ENCODE results near the gene CRAMP1.

The CRAMP1 gene

DNA sequence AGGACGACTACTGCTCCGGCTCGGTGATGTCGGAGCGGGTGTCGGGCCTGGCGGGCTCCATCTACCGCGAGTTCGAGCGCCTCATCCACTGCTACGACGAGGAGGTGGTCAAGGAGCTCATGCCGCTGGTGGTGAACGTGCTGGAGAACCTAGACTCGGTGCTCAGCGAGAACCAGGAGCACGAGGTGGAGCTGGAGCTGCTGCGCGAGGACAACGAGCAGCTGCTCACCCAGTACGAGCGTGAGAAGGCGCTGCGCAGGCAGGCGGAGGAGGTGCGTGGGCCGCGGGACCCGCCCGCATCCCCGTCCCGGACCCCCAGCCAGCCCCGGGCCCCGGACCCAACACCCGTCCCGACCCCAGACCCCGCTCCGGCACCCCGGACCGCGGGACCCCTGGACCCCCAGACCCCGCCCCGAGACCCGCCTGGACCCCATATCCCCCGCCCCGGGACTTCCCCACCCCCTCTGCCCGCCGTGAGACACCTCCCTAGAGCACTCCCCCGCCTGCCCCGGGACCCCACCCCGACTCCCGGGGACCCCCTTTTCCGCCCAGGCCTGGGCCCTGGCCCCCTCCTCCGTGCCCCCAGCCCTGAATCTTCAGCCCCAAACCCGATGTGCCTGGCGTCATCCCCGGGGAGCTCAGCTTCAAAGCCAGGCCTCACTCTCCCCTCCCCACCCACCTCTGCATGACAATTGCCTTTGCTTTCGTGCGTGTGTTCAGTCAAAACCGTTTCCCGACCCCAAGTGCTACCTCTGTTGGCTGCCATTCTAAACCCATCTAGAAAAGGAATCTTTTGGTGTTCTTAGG lies 94.4 kb downstream of the CRAMP1 start (continued):
- TF ChIP-seq, protein P1, sequence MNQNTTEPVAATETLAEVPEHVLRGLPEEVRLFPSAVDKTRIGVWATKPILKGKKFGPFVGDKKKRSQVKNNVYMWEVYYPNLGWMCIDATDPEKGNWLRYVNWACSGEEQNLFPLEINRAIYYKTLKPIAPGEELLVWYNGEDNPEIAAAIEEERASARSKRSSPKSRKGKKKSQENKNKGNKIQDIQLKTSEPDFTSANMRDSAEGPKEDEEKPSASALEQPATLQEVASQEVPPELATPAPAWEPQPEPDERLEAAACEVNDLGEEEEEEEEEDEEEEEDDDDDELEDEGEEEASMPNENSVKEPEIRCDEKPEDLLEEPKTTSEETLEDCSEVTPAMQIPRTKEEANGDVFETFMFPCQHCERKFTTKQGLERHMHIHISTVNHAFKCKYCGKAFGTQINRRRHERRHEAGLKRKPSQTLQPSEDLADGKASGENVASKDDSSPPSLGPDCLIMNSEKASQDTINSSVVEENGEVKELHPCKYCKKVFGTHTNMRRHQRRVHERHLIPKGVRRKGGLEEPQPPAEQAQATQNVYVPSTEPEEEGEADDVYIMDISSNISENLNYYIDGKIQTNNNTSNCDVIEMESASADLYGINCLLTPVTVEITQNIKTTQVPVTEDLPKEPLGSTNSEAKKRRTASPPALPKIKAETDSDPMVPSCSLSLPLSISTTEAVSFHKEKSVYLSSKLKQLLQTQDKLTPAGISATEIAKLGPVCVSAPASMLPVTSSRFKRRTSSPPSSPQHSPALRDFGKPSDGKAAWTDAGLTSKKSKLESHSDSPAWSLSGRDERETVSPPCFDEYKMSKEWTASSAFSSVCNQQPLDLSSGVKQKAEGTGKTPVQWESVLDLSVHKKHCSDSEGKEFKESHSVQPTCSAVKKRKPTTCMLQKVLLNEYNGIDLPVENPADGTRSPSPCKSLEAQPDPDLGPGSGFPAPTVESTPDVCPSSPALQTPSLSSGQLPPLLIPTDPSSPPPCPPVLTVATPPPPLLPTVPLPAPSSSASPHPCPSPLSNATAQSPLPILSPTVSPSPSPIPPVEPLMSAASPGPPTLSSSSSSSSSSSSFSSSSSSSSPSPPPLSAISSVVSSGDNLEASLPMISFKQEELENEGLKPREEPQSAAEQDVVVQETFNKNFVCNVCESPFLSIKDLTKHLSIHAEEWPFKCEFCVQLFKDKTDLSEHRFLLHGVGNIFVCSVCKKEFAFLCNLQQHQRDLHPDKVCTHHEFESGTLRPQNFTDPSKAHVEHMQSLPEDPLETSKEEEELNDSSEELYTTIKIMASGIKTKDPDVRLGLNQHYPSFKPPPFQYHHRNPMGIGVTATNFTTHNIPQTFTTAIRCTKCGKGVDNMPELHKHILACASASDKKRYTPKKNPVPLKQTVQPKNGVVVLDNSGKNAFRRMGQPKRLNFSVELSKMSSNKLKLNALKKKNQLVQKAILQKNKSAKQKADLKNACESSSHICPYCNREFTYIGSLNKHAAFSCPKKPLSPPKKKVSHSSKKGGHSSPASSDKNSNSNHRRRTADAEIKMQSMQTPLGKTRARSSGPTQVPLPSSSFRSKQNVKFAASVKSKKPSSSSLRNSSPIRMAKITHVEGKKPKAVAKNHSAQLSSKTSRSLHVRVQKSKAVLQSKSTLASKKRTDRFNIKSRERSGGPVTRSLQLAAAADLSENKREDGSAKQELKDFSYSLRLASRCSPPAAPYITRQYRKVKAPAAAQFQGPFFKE (tag by site-specific recombination; IDR thresholded peaks at IDR 0.05; ENCODE audit: borderline replicate concordance), result 0 out of 2 replicates have a peak, but pooled peaks have one; percentile 43
- TF ChIP-seq ZNF510 (tag by site-specific recombination; IDR thresholded peaks at IDR 0.05; ENCODE audit: insufficient replicate concordance), result no peak
- TF ChIP-seq, protein P2, sequence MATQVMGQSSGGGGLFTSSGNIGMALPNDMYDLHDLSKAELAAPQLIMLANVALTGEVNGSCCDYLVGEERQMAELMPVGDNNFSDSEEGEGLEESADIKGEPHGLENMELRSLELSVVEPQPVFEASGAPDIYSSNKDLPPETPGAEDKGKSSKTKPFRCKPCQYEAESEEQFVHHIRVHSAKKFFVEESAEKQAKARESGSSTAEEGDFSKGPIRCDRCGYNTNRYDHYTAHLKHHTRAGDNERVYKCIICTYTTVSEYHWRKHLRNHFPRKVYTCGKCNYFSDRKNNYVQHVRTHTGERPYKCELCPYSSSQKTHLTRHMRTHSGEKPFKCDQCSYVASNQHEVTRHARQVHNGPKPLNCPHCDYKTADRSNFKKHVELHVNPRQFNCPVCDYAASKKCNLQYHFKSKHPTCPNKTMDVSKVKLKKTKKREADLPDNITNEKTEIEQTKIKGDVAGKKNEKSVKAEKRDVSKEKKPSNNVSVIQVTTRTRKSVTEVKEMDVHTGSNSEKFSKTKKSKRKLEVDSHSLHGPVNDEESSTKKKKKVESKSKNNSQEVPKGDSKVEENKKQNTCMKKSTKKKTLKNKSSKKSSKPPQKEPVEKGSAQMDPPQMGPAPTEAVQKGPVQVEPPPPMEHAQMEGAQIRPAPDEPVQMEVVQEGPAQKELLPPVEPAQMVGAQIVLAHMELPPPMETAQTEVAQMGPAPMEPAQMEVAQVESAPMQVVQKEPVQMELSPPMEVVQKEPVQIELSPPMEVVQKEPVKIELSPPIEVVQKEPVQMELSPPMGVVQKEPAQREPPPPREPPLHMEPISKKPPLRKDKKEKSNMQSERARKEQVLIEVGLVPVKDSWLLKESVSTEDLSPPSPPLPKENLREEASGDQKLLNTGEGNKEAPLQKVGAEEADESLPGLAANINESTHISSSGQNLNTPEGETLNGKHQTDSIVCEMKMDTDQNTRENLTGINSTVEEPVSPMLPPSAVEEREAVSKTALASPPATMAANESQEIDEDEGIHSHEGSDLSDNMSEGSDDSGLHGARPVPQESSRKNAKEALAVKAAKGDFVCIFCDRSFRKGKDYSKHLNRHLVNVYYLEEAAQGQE (tag by site-specific recombination; IDR thresholded peaks at IDR 0.05), result no peak
- TF ChIP-seq, protein P3, sequence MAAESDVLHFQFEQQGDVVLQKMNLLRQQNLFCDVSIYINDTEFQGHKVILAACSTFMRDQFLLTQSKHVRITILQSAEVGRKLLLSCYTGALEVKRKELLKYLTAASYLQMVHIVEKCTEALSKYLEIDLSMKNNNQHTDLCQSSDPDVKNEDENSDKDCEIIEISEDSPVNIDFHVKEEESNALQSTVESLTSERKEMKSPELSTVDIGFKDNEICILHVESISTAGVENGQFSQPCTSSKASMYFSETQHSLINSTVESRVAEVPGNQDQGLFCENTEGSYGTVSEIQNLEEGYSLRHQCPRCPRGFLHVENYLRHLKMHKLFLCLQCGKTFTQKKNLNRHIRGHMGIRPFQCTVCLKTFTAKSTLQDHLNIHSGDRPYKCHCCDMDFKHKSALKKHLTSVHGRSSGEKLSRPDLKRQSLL (tag by site-specific recombination; IDR thresholded peaks at IDR 0.05), result peak; percentile 99
- TF ChIP-seq, protein P4, sequence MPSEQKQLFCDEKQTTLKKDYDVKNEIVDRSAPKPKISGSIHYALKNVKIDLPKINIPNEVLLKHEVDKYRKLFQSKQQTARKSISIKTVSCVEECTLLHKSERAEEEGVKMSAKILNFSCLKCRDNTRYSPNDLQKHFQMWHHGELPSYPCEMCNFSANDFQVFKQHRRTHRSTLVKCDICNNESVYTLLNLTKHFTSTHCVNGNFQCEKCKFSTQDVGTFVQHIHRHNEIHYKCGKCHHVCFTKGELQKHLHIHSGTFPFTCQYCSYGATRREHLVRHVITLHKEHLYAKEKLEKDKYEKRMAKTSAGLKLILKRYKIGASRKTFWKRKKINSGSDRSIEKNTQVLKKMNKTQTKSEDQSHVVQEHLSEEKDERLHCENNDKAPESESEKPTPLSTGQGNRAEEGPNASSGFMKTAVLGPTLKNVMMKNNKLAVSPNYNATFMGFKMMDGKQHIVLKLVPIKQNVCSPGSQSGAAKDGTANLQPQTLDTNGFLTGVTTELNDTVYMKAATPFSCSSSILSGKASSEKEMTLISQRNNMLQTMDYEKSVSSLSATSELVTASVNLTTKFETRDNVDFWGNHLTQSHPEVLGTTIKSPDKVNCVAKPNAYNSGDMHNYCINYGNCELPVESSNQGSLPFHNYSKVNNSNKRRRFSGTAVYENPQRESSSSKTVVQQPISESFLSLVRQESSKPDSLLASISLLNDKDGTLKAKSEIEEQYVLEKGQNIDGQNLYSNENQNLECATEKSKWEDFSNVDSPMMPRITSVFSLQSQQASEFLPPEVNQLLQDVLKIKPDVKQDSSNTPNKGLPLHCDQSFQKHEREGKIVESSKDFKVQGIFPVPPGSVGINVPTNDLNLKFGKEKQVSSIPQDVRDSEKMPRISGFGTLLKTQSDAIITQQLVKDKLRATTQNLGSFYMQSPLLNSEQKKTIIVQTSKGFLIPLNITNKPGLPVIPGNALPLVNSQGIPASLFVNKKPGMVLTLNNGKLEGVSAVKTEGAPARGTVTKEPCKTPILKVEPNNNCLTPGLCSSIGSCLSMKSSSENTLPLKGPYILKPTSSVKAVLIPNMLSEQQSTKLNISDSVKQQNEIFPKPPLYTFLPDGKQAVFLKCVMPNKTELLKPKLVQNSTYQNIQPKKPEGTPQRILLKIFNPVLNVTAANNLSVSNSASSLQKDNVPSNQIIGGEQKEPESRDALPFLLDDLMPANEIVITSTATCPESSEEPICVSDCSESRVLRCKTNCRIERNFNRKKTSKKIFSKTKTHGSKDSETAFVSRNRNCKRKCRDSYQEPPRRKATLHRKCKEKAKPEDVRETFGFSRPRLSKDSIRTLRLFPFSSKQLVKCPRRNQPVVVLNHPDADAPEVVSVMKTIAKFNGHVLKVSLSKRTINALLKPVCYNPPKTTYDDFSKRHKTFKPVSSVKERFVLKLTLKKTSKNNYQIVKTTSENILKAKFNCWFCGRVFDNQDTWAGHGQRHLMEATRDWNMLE (tag by site-specific recombination; conservative IDR thresholded peaks at IDR 0.05; ENCODE audit: low read depth), result no peak
- no peak for TF ChIP-seq SP3 (tag by site-specific recombination; IDR thresholded peaks at IDR 0.05)
- TF ChIP-seq ZNF335 (tag by site-specific recombination; conservative IDR thresholded peaks at IDR 0.05), result peak; percentile 64
- TF ChIP-seq, protein P5, sequence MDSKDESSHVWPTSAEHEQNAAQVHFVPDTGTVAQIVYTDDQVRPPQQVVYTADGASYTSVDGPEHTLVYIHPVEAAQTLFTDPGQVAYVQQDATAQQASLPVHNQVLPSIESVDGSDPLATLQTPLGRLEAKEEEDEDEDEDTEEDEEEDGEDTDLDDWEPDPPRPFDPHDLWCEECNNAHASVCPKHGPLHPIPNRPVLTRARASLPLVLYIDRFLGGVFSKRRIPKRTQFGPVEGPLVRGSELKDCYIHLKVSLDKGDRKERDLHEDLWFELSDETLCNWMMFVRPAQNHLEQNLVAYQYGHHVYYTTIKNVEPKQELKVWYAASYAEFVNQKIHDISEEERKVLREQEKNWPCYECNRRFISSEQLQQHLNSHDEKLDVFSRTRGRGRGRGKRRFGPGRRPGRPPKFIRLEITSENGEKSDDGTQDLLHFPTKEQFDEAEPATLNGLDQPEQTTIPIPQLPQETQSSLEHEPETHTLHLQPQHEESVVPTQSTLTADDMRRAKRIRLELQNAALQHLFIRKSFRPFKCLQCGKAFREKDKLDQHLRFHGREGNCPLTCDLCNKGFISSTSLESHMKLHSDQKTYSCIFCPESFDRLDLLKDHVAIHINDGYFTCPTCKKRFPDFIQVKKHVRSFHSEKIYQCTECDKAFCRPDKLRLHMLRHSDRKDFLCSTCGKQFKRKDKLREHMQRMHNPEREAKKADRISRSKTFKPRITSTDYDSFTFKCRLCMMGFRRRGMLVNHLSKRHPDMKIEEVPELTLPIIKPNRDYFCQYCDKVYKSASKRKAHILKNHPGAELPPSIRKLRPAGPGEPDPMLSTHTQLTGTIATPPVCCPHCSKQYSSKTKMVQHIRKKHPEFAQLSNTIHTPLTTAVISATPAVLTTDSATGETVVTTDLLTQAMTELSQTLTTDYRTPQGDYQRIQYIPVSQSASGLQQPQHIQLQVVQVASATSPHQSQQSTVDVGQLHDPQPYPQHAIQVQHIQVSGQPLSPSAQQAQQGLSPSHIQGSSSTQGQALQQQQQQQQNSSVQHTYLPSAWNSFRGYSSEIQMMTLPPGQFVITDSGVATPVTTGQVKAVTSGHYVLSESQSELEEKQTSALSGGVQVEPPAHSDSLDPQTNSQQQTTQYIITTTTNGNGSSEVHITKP (tag by site-specific recombination; IDR thresholded peaks at IDR 0.05), result no peak
- TF ChIP-seq ZNF221 (tag by site-specific recombination; IDR thresholded peaks at IDR 0.05; ENCODE audit: borderline replicate concordance), result no peak
- TF ChIP-seq GLI4 (tag by site-specific recombination; IDR thresholded peaks at IDR 0.05), result no peak
- TF ChIP-seq KLF7 (tag by site-specific recombination; IDR thresholded peaks at IDR 0.05; ENCODE audit: borderline replicate concordance), result 0 out of 2 replicates have a peak, but pooled peaks have one; percentile 38
- no peak for TF ChIP-seq ZNF174 (tag by site-specific recombination; IDR thresholded peaks at IDR 0.05)
- TF ChIP-seq ZNF354C (tag by site-specific recombination; IDR thresholded peaks at IDR 0.05; ENCODE audit: borderline replicate concordance, low read depth), result no peak
- TF ChIP-seq ZNF2 (tag by site-specific recombination; IDR thresholded peaks at IDR 0.05), result 0 out of 2 replicates have a peak, but pooled peaks have one; percentile 16
- TF ChIP-seq ZNF324 (tag by site-specific recombination; IDR thresholded peaks at IDR 0.05), result peak; percentile 61; the same call in 1 of the 2 replicates
- TF ChIP-seq ZNF433 (tag by site-specific recombination; IDR thresholded peaks at IDR 0.05; ENCODE audit: low read depth), result no peak
